ENCODE results near the gene AGRN. TPM values are rescaled to one million over a fixed set of nuclear protein-coding genes. Genes with fewer than 3 reads are reported as not detected.
A peak's percentile ranks its signal among the peaks of the same experiment; 100 is the strongest.

AGRN gene
- total RNA-seq, 2 experiments from 2014 or later: 33.2 to 35.6 TPM

GRCh38 chr1:1019122-1019999, 559 bp upstream of the AGRN start:
- intact Hi-C loops (cut with micrococcal nuclease): loop anchor here (5.0 kb wide), 1 partner anchor 43 kb away; no protein-coding TSS in a partner anchor
- peak; percentile 83 for DNase-seq
- peaks cover 9% of the 10 kb centered on the region for H3K27me3 Mint-ChIP-seq
- H3K4me3 Mint-ChIP-seq: peak overlapping the region; percentile 62
- H3K36me3 Mint-ChIP-seq: no peaks in the 10 kb centered on the region
- no peaks in the 10 kb centered on the region for H3K9me3 Mint-ChIP-seq
- no peak overlapping the region for H3K27ac Mint-ChIP-seq
- POLR2A ChIA-PET: no interaction called here
- H3K4me1 Mint-ChIP-seq (ENCODE audit: low read depth): peaks cover 8% of the 10 kb centered on the region
- CTCF ChIA-PET: interaction anchor here (0.9 to 2.0 kb wide), 9 partner anchors 13 to 78 kb away, joined by 3 to 15 read pairs (median 5); partner anchors contain the start of gene PERM1

GRCh38 chr1:1020415-1021009, 592 bp downstream of the AGRN start:
- peaks cover 9% of the 10 kb centered on the region for H3K27me3 Mint-ChIP-seq
- no peak for DNase-seq
- ChIA-PET POLR2A (no interaction called here), CTCF (no interaction called here)
- H3K4me3 Mint-ChIP-seq: no peak overlapping the region
- intact Hi-C loops (cut with micrococcal nuclease): no loop called here
- H3K36me3 Mint-ChIP-seq: no peaks in the 10 kb centered on the region
- no peak overlapping the region for H3K27ac Mint-ChIP-seq
- H3K4me1 Mint-ChIP-seq (ENCODE audit: low read depth): peaks cover 6% of the 10 kb centered on the region
- H3K9me3 Mint-ChIP-seq: no peaks in the 10 kb centered on the region

- peaks cover 9% of the 10 kb centered on the region for H3K27me3 Mint-ChIP-seq
- H3K4me3 Mint-ChIP-seq: peak overlapping the region; percentile 37
- H3K4me1 Mint-ChIP-seq (ENCODE audit: low read depth): peaks cover 6% of the 10 kb centered on the region
- no peaks in the 10 kb centered on the region for H3K9me3 Mint-ChIP-seq
- no peaks in the 10 kb centered on the region for H3K36me3 Mint-ChIP-seq
- ChIA-PET POLR2A (no interaction called here), CTCF (interaction anchor here (0.8 to 1.3 kb wide), 2 partner anchors 12 to 43 kb away, joined by 3 to 5 read pairs; no protein-coding TSS in a partner anchor)
- DNase-seq: no peak
- intact Hi-C loops (cut with micrococcal nuclease): no loop called here
- H3K27ac Mint-ChIP-seq: no peak overlapping the region
Measured at GRCh38 chr1:1021010-1021919, 1.3 kb downstream of the AGRN start.

GRCh38 chr1:1021920-1022259, 2.0 kb downstream of the AGRN start:
- Mint-ChIP-seq H3K36me3 (no peaks in the 10 kb centered on the region), H3K9me3 (no peaks in the 10 kb centered on the region), H3K27ac (no peak overlapping the region), H3K4me1 (ENCODE audit: low read depth) (peaks cover 6% of the 10 kb centered on the region), H3K27me3 (peaks cover 9% of the 10 kb centered on the region), H3K4me3 (no peak overlapping the region)
- ChIA-PET CTCF (interaction anchor here (0.8 to 1.3 kb wide), 2 partner anchors 11 to 42 kb away, joined by 3 to 5 read pairs; no protein-coding TSS in a partner anchor), POLR2A (no interaction called here)
- intact Hi-C loops (cut with micrococcal nuclease): no loop called here
- no peak for DNase-seq

- no peaks in the 10 kb centered on the region for H3K9me3 Mint-ChIP-seq
- H3K36me3 Mint-ChIP-seq: no peaks in the 10 kb centered on the region
- H3K4me3 Mint-ChIP-seq: no peak overlapping the region
- H3K4me1 Mint-ChIP-seq (ENCODE audit: low read depth): peaks cover 3% of the 10 kb centered on the region
- H3K27me3 Mint-ChIP-seq: peaks cover 9% of the 10 kb centered on the region
- DNase-seq: no peak
- CTCF ChIA-PET: interaction anchor here (1.0 to 1.3 kb wide), 2 partner anchors 20 to 42 kb away, joined by 3 to 5 read pairs; no protein-coding TSS in a partner anchor
- POLR2A ChIA-PET: no interaction called here
- intact Hi-C loops (cut with micrococcal nuclease): no loop called here
- H3K27ac Mint-ChIP-seq: no peak overlapping the region
Measured at GRCh38 chr1:1022302-1023009, 2.5 kb downstream of the AGRN start.

GRCh38 chr1:1023700-1024099, 3.8 kb downstream of the AGRN start:
- intact Hi-C loops (cut with micrococcal nuclease): no loop called here
- H3K4me1 Mint-ChIP-seq (ENCODE audit: low read depth): peaks cover 3% of the 10 kb centered on the region
- no peaks in the 10 kb centered on the region for H3K9me3 Mint-ChIP-seq
- no peak for DNase-seq
- H3K27ac Mint-ChIP-seq: no peak overlapping the region
- no peaks in the 10 kb centered on the region for H3K36me3 Mint-ChIP-seq
- ChIA-PET POLR2A (no interaction called here), CTCF (interaction anchor here (1.0 to 1.2 kb wide), 2 partner anchors 22 to 207 kb away, joined by 3 read pairs; no protein-coding TSS in a partner anchor)
- no peak overlapping the region for H3K4me3 Mint-ChIP-seq
- H3K27me3 Mint-ChIP-seq: peaks cover 9% of the 10 kb centered on the region

- Mint-ChIP-seq H3K27ac (no peak overlapping the region), H3K9me3 (no peaks in the 10 kb centered on the region), H3K4me3 (no peak overlapping the region), H3K36me3 (no peaks in the 10 kb centered on the region), H3K27me3 (peaks cover 9% of the 10 kb centered on the region), H3K4me1 (ENCODE audit: low read depth) (no peaks in the 10 kb centered on the region)
- ChIA-PET CTCF (interaction anchor here (1.2 kb wide), 1 partner anchor 207 kb away, joined by 3 read pairs; no protein-coding TSS in a partner anchor), POLR2A (no interaction called here)
- DNase-seq: no peak
- intact Hi-C loops (cut with micrococcal nuclease): no loop called here
Measured at GRCh38 chr1:1024149-1024770, 4.3 kb downstream of the AGRN start.

GRCh38 chr1:1024771-1025699, 5.1 kb downstream of the AGRN start:
- Mint-ChIP-seq H3K36me3 (no peaks in the 10 kb centered on the region), H3K9me3 (no peaks in the 10 kb centered on the region), H3K4me3 (no peak overlapping the region), H3K27me3 (peaks cover 9% of the 10 kb centered on the region), H3K4me1 (ENCODE audit: low read depth) (no peaks in the 10 kb centered on the region), H3K27ac (no peak overlapping the region)
- DNase-seq: no peak
- intact Hi-C loops (cut with micrococcal nuclease): no loop called here
- POLR2A ChIA-PET: no interaction called here
- CTCF ChIA-PET: interaction anchor here (1.2 kb wide), 1 partner anchor 206 kb away, joined by 3 read pairs; no protein-coding TSS in a partner anchor

- no peak overlapping the region for H3K27ac Mint-ChIP-seq
- H3K27me3 Mint-ChIP-seq: peaks cover 9% of the 10 kb centered on the region
- CTCF ChIA-PET: interaction anchor here (0.6 kb wide), 1 partner anchor 37 kb away, joined by 3 read pairs; no protein-coding TSS in a partner anchor
Measured at GRCh38 chr1:1025730-1026129, 5.8 kb downstream of the AGRN start.

GRCh38 chr1:1026599-1027413, 6.9 kb downstream of the AGRN start:
- intact Hi-C loops (cut with micrococcal nuclease): no loop called here
- POLR2A ChIA-PET: interaction anchor here (1.1 kb wide), 1 partner anchor 13 kb away, joined by 3 read pairs; no protein-coding TSS in a partner anchor
- H3K36me3 Mint-ChIP-seq: no peaks in the 10 kb centered on the region
- no peak for DNase-seq
- H3K27me3 Mint-ChIP-seq: peaks cover 4% of the 10 kb centered on the region
- CTCF ChIA-PET: no interaction called here
- no peak overlapping the region for H3K4me3 Mint-ChIP-seq
- no peak overlapping the region for H3K27ac Mint-ChIP-seq
- no peaks in the 10 kb centered on the region for H3K9me3 Mint-ChIP-seq
- H3K4me1 Mint-ChIP-seq (ENCODE audit: low read depth): no peaks in the 10 kb centered on the region

More at GRCh38 chr1:1025730-1026129, 5.8 kb downstream of the AGRN start:
- POLR2A ChIA-PET: no interaction called here
- no peaks in the 10 kb centered on the region for H3K9me3 Mint-ChIP-seq
- no peaks in the 10 kb centered on the region for H3K36me3 Mint-ChIP-seq
- intact Hi-C loops (cut with micrococcal nuclease): no loop called here
- H3K4me1 Mint-ChIP-seq (ENCODE audit: low read depth): no peaks in the 10 kb centered on the region
- DNase-seq: no peak
- H3K4me3 Mint-ChIP-seq: no peak overlapping the region

Measured in activated CD4-positive, alpha-beta memory T cell treated with anti-CD3 and anti-CD28 coated beads for 36 hours (primary cell).